ENCODE measurements around the gene CPNE5.
"Not testable (repeated sequence)": the region's sequence is repeated elsewhere in the genome, so short reads cannot be mapped to it uniquely, and the experiment has no call there.

CPNE5 gene

GRCh38 chr6:36813047-36813446 is 26.2 kb downstream of the CPNE5 start:
- not testable (repeated sequence) for DNase-seq

DNA sequence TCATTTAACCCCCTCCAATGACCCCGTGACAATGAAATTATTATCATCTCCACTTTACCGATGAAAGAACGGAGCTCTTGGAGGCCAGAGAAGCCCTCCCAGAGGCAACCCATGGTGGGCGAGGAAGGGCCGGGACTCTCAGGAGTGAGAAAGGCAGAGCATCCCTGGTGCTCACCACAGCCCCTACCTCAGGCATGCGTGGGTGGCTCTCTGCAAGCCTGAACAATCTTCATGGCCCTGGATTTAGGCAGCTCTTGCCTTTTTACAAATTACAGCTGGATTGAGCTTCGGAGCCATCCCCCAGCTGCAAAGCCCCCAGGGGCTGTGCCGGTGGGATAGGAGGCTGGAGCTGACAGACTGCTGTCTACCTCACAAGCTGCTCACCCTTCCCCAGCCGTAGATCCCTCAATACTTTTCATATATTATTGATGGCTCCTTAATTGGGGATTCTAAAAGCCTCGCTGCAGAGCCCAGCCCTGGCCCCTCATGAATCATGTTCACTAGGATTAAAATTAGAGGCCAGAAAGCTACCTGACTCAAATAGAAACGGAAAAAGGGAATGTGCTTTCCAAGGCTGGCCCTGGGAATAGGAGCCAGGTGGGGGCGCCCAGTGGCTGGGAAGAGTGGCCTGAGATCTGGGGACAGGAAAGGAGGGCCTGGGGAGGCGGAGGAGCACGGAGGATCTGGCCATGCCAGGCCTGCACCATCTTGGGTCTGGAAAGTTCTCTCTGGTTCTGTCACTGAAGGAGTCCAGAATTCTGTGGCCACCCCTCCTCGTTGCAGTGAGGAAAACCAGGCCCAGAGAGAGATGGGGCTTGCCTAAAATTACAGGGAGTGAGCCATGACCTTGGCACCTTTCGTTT is 29.1 kb downstream of the CPNE5 start:
- no peak for DNase-seq

DNA sequence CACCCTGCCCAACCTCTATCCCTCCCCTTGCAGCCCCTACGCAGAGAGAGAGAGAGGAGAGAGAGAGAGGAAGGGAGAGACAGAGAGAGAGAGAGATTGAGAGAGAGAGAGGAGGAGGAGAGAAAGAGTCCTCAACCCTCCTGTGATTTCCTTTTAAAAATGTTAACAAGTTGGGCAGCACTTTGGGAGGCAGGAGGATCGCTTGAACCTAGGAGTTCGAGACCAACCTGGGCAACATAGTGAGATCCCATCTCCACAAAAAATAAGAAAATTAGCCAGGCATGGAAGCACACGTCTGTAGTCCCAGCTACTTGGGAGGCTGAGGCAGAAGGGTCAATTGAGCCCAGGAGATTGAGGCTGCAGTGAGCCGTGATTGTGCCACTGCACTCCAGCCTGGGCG is 30.1 kb downstream of the CPNE5 start:
- no peak for DNase-seq

GRCh38 chr6:36808634-36809033 is 30.6 kb downstream of the CPNE5 start:
- no peak for DNase-seq

DNA sequence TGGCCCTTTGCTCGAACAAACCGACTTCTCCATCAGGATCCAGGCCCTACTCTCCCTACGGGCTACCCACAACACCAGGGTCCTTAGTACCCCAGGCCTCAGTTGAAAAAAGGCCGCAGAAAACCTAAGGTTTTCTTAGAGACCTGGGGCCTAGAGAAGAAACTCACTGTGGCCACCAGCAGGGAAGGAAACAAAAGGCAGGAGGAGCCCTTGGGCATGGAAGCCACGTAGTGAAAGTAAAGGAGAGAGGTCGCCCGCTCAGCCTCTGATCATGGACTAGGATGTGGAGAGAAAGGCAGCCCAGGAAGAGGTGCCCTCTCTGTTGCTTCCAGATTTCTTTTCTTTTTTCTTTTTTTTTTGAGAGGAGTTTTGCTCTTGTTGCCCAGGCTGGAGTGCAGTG is 31.5 kb downstream of the CPNE5 start:
- DNase-seq, result no peak

- DNase-seq, result no peak
Observed at GRCh38 chr6:36807143-36807542, 32.1 kb downstream of the CPNE5 start.

GRCh38 chr6:36805917-36806316 is 33.3 kb downstream of the CPNE5 start:
- DNase-seq, result no peak

GRCh38 chr6:36805096-36805797 is 34.0 kb downstream of the CPNE5 start:
- no peak for DNase-seq

DNA sequence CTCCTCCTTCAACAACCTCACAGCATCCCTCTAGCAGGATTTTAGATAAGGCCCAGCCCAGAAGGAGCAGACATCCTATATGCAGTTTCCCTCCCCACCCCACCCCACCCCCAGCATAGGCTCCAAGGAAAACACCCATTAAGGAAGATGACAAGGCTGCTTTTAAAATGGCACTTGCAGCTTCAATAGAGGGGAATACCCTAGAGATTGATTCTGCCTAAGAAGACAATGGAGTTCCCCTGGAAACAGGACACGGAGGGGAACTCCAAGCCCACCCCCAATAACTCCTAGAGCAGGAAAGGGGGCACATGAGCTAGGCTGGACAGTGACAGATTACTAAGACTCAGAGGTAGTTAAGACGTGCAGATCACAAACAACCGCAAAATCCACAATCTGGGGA is 34.7 kb downstream of the CPNE5 start:
- DNase-seq, result no peak

GRCh38 chr6:36803908-36804307 is 35.3 kb downstream of the CPNE5 start:
- no peak for DNase-seq

GRCh38 chr6:36803482-36803881 is 35.8 kb downstream of the CPNE5 start:
- DNase-seq, result no peak

GRCh38 chr6:36800223-36801076 is 38.8 kb downstream of the CPNE5 start:
- DNase-seq, result no peak

DNA sequence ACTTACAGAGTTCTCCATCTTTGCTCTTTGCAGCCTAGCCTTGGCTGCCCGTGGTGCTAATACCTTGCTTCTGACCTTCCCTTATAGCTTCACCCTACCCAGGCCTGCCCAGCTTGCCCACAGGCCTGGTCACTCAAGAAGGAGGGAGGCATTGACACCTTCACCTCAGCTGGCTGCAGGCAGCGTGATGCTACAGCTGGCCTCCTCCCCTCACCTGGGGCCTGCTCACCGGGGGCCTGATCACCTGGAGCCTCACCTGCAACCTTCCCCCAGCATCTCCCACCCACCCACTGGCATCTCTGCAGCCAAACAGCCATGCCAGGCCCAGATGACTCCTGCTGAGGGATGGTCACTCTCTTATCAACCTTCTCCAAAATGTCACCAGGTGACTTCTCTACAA is 40.4 kb downstream of the CPNE5 start:
- no peak for DNase-seq

- no peak for DNase-seq
Observed at GRCh38 chr6:36797653-36798052, 41.6 kb downstream of the CPNE5 start.

- no peak for DNase-seq
Observed at GRCh38 chr6:36797055-36797454, 42.2 kb downstream of the CPNE5 start.

DNA sequence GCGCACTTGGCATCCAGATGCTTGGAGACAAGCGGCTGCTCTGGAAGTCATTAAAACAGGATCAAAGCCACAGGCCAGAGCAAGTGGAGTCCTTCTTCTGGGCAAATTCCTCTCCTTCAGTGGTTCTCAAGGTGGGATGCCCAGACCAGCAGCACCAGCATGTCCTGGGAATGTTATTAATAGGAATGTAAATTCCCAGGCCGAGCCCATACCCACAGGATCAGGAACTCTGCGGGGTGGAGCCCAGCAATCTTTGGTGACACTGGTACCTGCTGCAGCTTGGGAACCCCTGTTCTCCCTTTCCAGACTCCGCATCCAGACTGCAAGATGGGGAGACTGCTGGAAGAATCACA is 44.6 kb downstream of the CPNE5 start:
- no peak for DNase-seq

DNA sequence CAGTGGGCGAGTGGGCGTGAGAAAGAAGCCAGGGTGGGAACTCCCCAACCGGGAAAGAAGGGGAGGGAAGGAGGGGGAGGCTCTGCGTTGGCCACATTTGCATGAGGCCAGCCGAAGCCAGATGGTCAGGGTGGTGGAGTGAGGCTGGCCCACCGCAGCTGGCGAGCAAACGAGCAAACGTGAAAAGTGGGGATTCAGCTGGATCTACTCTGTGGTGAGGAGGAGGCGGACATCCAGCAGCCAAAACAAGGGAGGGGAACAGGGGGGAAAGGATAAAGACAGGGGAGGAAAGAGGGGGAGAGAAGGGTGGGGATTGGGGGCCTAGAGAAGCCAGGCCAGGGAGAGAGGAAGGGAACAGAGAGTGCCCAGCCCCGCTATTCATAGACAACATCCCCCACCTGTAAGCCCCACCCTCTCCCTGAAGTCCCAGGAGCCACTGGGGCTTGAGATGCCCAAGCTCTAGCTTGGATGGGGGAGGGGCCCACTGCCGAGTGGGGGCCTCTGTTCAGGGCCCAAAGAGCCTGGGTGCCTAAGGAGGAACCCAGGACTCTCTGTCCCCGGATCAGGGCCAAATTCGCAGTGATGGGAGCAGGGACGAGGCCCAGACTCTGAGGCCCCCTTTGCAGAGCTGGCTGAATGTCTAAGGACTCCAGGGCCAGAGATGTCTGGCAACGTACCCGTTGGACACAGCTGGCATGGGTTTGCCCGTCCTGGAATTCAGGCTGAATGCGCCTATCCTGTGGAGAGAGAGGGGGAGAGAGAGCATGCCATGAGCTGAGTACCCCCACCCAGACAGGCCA is 45.1 kb downstream of the CPNE5 start:
- no peak for DNase-seq

DNA sequence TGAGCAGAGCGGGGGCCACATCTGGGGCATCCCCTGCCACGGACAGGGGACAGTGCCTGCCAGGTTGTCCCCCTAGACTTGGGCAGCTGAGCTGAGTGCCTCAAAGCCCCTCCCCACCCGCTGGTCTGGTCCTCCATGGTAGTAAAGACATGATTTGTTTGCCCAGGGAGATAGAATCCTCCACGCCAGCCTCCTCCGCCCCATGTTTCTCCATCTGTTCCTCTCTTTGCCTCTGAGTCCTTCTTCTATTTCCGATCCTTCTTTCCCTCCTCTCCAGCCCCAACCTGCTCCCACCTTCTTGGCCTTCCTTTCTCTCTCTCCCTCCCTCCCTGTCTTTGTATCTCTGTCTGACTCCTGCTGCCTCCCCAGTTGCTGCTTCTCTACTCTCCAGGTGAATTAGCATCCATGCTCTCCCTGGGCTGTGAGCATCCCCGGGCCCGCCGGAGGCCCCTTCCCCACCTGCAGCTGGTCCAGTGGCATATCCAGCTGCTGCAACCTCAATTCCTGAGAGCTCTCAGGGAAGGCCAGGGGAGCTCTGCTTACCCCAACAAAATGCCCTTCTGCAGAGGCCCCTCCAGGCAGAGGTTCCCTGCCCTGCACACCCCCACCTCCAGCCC is 45.8 kb downstream of the CPNE5 start:
- no peak for DNase-seq

GRCh38 chr6:36791521-36792135 is 47.6 kb downstream of the CPNE5 start:
- no peak for DNase-seq

- DNase-seq, result no peak
Observed at GRCh38 chr6:36791085-36791484, 48.2 kb downstream of the CPNE5 start.

- DNase-seq, result no peak
Observed at GRCh38 chr6:36788768-36789167, 50.5 kb downstream of the CPNE5 start.

GRCh38 chr6:36788186-36788585 is 51.1 kb downstream of the CPNE5 start:
- no peak for DNase-seq

Data from NK-92 treated with Interleukin-12 subunit alpha and Interleukin-12 subunit beta, amount 100 ng/mL, for 24 hours (cell line).